Stimulated activated CD8-positive, alpha-beta memory T cell treated with anti-CD3 and anti-CD28 coated beads, Interleukin-12 subunit alpha, Interleukin-12 subunit beta, amount 100 ng/mL, for 1 hour (primary cell): Measurements from ENCODE around the gene RHPN2.

Source experiments
- DNase-seq: peaks from one replicate; pipeline ENCODE4 v3.0.0-alpha.2; 2020; ENCODE audit warnings: low read depth

The RHPN2 gene

GRCh38 chr19:33064792-33065550 is at the start of gene RHPN2:
TSS of gene RHPN2 (minus strand) at chr19:33064888. CDS start at chr19:33064852, 36 bp downstream.
- DNase-seq: peak; percentile 2

DNA sequence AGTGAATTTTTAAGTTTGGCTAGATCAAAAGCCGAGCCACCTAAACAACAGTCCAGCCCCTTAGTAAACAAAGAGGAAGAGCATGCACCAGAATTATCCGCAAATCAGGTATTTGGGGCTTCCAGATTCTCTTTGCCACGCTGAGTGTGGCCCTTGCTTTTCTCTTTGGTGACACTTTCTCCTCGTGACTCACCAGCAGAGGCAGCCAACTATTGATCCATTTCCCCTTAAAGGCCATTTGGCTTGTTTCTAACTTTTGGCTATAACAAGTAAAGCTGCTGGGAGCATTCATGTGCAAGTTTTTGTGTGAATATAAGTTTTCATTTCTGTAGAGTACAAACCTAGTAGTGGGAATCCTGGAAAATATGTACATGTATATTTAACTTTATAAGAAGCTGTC is 49.6 kb upstream of the RHPN2 start:
- no peak for DNase-seq

- DNase-seq: no peak
Measured at GRCh38 chr19:33111587-33111986, 46.9 kb upstream of the RHPN2 start.

DNA sequence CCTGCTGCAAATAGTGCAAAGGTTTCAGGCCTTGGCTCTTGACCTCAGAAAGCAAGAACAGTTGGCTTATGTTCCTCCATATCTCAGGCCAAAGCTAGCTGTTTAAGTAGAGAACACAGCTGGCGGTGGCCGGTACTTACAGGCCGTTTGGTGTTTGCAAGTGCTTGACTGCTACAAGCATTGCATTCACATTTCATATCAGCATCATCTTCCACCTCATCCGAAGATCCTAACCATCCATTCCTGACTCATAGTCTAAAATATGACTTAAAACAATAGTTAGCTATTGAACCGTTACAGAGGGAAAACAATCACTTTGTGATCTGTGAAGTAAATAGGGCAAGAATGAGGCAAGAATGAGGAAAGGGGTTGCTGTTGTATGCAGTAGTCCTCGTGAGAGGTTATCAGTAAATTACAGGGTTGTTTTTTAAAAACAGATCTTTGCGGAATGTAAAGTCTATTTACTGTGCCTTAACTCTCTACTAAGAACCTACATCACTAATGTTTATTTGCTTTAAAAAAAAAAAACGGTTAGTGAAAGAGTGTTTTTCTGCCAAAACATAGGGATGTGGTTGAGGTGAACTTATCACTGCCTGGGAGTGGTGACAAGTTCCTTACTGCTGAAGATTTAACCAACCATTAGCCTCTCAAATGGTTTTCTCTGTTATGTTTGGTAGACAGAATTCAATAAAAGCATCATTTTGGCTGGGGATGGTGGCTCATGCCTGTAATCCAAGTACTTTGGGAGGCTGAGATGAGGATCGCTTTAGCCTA is 45.6 kb upstream of the RHPN2 start:
- DNase-seq: no peak

- no peak for DNase-seq
Measured at GRCh38 chr19:33108161-33108560, 43.5 kb upstream of the RHPN2 start.

GRCh38 chr19:33102893-33103292 is 38.2 kb upstream of the RHPN2 start:
- DNase-seq: no peak

DNA sequence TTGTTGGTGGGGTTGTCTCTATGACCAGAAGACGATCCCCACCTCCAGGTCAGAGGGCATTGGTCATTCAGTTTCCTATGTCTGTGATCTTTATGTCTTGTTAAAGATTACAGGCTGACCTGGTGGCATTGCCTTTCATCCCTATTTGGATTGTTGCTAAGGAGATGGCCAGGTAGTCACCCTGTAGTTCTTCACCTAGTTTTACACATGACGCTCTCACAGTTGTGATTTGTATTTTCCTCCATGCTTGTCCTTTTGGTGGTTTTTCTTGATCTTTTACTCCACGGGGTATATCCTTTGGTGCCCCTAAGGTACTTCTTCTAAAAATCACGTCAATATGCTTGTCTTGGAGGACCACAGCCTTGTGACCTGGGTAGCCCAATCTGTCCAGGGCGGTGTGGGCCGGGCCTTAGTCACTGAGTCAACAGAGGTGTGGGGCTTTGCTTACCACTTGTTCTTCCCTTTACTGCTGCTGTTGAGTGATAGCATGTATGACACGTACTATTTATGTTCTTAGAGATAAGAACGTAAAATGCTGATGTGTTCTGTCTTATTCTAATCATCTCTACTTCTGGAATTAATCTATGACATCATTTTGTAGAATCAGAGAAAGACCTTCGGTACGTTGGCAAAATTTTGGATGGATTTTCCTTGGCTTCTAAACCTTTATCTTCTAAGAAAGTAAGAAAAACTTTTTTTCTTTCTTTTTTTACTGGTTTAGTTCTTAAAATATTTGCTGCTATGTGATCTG is 36.4 kb upstream of the RHPN2 start:
- DNase-seq: no peak

GRCh38 chr19:33098055-33098534 is 33.4 kb upstream of the RHPN2 start:
- no peak for DNase-seq

DNA sequence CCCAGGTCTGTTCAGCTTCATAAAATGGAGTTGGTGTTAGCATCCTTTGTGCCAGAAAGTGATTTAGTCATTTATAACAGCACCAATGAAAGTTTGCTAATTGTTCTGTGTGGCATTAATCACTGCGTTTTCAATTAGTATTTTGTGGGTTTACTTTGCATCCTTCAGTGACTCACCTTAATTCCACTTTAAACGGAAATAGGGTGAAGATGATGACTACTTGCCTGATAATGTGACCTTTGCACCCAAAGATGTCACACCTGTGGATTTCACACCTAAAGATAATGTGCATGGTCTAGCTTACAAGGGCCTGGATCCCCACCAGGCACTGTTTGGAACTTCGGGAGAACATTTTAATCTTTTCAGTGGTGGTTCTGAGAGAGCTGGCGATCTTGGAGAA is 31.3 kb upstream of the RHPN2 start:
- no peak for DNase-seq

GRCh38 chr19:33094436-33095067 is 29.9 kb upstream of the RHPN2 start:
- DNase-seq: no peak

- DNase-seq: no peak
Measured at GRCh38 chr19:33093420-33094210, 28.9 kb upstream of the RHPN2 start.

DNA sequence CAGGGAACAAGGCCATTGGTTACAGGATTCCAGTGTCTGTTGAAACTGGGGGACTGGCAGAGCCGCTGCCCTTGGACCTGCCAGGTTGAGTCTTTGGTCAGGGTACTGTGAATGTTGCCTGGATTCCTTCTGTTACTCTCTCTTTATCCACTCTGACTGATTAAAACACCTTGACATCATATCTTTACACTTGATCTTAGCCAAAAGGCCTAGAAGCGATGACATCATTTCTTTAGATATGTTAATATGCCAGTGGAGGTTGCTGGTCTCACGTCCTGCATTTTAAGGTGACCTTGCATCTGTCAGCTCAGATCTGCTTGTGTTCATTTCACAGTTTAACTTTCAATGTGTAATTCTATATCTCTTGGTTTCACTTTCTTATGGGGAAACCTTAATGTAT is 25.5 kb upstream of the RHPN2 start:
- no peak for DNase-seq

DNA sequence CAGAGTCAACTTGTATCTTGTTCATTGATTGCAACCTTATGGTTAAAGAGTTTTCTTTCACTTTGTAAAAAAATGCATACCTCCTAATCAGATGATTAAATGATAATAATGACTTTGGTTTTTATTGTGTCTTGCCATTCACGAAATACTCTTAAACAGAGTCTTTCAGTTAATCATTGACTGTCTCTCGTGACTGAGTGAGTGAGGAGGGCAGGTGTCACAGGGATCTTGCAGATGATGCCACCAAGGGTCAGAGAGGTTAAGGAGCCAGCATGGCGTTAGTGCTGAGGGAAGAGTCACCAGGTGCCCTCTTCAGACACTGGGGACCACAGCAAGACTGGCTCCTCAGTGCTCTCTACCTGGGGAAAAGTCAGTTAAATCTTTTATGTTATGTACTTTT is 24.3 kb upstream of the RHPN2 start:
- DNase-seq: no peak

GRCh38 chr19:33086955-33087354 is 22.3 kb upstream of the RHPN2 start:
- DNase-seq: no peak

DNA sequence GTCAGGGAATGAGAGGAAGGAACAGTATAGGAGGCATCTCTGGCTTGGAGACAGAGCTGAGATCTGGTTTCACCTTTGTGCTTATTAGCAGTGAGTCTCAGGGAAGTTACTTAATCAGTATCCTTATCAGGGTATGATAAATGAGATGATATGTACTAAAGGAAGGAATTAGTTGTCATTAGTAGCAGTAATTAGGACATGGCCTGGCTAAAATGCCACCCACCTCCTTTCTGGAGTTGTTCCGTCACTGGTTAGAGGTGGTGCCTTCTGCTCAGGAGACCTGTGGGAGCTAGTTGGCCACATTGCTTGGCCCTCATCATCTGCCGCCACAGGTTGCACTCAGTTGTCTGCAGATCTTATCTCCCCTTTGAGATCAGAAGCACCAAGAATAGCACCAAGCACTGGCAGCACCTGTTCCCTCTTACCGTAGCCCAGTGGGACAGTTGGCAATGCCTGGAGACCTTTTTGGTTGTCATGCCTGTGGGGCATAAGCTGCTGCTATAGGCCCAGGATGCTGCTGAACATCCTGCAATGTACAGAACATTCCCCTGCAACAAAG is 21.0 kb upstream of the RHPN2 start:
- DNase-seq: no peak

GRCh38 chr19:33080761-33081681 is 16.3 kb upstream of the RHPN2 start, which contains the start of gene GPATCH1:
TSS of gene GPATCH1 (plus strand) at chr19:33081181. CDS start at chr19:33081194, 13 bp downstream.
- DNase-seq: peak; percentile 67

DNA sequence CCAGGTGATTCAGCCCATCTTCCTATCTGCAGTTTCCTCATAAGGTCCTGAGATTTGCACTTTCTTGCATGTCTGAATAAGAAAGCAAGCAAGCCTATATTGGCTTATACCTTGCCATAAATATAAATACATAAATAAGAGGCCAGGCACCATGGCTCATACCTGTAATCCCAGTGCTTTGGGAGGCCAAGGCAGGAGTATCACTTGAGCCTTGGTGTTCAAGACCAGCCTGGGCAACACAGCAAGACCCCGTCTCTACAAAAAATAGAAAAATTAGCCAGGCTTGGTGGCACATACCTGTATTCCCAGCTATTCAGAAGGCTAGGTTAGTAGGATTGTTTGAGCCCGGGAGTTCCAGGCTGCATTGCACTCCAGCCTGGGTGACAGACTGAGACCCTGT is 10.8 kb upstream of the RHPN2 start:
- no peak for DNase-seq

DNA sequence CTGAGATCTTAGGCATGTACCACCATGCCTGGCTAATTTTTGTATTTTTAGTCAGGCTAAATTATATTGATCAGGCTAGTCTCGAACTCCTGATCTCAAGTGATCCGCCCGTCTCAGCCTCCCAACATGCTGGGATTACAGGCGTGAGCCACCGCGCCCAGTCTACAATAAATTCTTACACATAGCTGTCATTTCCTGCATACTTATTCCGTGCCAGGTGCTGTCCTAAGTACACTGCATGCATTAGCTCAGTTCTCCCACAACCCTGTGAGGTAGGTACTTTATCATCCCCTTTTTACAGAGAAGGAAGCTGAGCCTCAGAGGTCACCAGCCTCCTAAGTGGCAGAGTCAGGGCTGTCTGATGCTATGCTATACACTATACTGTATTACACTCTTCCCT is 7.2 kb upstream of the RHPN2 start:
- no peak for DNase-seq

GRCh38 chr19:33067121-33067520 is 2.4 kb upstream of the RHPN2 start:
- DNase-seq: no peak

DNA sequence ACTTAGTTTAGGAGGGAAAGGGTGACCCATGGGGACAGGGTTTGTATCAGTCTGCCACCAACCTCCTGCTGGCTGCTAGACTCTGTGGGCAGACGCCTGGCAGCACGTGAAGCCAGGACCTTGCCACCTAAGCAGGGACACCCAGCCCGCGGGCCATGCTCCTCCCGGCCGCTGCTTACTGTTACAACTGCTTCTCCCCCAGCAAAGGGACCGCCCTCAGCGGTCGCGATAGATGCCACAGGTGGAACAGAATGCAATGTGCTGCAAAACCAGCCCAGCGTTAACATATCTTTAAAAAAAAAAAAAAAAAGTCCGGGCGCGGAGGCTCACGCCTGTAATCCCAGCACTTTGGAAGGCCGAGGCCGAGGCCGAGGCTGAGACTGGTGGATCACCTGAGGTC is 1.9 kb upstream of the RHPN2 start:
- no peak for DNase-seq
